ENCODE data around the gene REEP3. TPM values are rescaled to one million over a fixed set of nuclear protein-coding genes. Genes with fewer than 3 reads are reported as not detected.

Gene REEP3
- total and polyA plus RNA-seq, 2 donors (not counting 1 experiment from before 2014, with no cell fraction given), result 67.5 to 86.6 TPM

DNA sequence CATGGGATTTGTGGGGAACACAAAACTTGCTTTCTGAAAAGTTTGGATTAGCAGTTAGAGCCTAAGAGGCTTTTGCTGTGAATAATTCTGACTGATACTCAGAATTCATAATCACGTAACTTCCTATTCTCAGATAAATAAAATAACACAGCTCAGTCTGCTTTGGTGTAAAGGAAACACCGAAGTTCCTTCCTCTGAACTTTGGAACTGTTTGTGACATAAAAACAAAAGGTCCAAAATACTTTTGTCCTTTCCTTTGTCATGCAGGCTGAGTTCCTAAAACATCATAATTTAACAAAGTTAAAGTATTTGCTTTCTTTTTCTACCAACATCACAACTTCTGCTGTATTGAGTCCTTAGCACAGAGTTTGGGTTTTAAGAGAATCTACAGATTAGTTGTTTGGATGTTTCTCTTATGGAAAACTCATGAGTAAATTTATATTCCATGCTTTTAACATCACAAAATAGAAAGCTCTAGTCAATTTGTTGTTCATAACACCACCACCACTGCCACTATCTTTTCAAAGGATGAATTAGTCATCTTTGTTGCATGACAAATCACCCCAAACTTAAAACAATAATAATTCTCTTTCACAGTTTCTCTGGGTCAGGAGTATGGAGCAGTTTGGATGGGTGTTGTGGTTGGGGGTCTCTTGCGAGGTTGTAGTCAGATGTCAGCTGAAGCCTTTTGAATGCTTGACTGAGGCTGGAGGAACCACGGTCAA, 123.4 kb downstream of the REEP3 start:
- Histone ChIP-seq H3K4me1 (ENCODE audit: control insufficient read depth, extremely low read depth, insufficient read depth, low read length) (no peaks in the 10 kb centered on the region), H3K79me2 (ENCODE audit: control insufficient read depth, insufficient read depth, low read length) (no peaks in the 10 kb centered on the region), H3K9ac (ENCODE audit: insufficient read depth, low read length) (no peak overlapping the region), H3K27ac (ENCODE audit: insufficient read depth, low read length) (no peak overlapping the region), H3K4me2 (ENCODE audit: extremely low read depth, insufficient read depth, low read length) (no peak overlapping the region), H3K4me3 (replicated peaks in 1 of 4; ENCODE audit: control extremely low read depth in 1 of 4, insufficient read depth in 1 of 4, low read depth in 3 of 4, low read length in 4 of 4) (no peak overlapping the region), H3K9me3 (ENCODE audit: control insufficient read depth, insufficient read depth, low read depth, low read length) (no peaks in the 10 kb centered on the region), H2AFZ (ENCODE audit: low read length) (no peak overlapping the region), H3K36me3 (ENCODE audit: control insufficient read depth, insufficient read depth, low read length) (no peaks in the 10 kb centered on the region), H4K20me1 (ENCODE audit: control insufficient read depth, extremely low read depth, insufficient read depth, low read length) (no peaks in the 10 kb centered on the region), H3K27me3 (ENCODE audit: control insufficient read depth, insufficient read depth, low read length) (no peaks in the 10 kb centered on the region)
- TF ChIP-seq, protein P1, sequence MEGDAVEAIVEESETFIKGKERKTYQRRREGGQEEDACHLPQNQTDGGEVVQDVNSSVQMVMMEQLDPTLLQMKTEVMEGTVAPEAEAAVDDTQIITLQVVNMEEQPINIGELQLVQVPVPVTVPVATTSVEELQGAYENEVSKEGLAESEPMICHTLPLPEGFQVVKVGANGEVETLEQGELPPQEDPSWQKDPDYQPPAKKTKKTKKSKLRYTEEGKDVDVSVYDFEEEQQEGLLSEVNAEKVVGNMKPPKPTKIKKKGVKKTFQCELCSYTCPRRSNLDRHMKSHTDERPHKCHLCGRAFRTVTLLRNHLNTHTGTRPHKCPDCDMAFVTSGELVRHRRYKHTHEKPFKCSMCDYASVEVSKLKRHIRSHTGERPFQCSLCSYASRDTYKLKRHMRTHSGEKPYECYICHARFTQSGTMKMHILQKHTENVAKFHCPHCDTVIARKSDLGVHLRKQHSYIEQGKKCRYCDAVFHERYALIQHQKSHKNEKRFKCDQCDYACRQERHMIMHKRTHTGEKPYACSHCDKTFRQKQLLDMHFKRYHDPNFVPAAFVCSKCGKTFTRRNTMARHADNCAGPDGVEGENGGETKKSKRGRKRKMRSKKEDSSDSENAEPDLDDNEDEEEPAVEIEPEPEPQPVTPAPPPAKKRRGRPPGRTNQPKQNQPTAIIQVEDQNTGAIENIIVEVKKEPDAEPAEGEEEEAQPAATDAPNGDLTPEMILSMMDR (conservative IDR thresholded peaks at IDR 0.05 in 1 of 2, IDR thresholded peaks at IDR 0.05 in 1 of 2; ENCODE audit: low read depth in 1 of 2, low read length in 2 of 2), result no peak
- no peak for TF ChIP-seq EZH2 (IDR thresholded peaks at IDR 0.05; ENCODE audit: low read length, missing control alignments)
- peak in 1 of 2 donors; percentile 21 for DNase-seq (ENCODE audit: low read depth in 2 of 2)

GRCh38 chr10:63645195-63645594, 124.0 kb downstream of the REEP3 start:
- H3K9ac ChIP-seq (ENCODE audit: insufficient read depth, low read length), result no peak overlapping the region
- no peaks in the 10 kb centered on the region for H3K27me3 ChIP-seq (ENCODE audit: control insufficient read depth, insufficient read depth, low read length)
- H3K4me3 ChIP-seq (replicated peaks in 1 of 4; ENCODE audit: control extremely low read depth in 1 of 4, insufficient read depth in 1 of 4, low read depth in 3 of 4, low read length in 4 of 4), result no peak overlapping the region
- H3K4me1 ChIP-seq (ENCODE audit: control insufficient read depth, extremely low read depth, insufficient read depth, low read length), result no peaks in the 10 kb centered on the region
- no peaks in the 10 kb centered on the region for H3K36me3 ChIP-seq (ENCODE audit: control insufficient read depth, insufficient read depth, low read length)
- no peak overlapping the region for H3K4me2 ChIP-seq (ENCODE audit: extremely low read depth, insufficient read depth, low read length)
- DNase-seq (ENCODE audit: low read depth in 2 of 2), result no peak
- H4K20me1 ChIP-seq (ENCODE audit: control insufficient read depth, extremely low read depth, insufficient read depth, low read length), result no peaks in the 10 kb centered on the region
- H3K27ac ChIP-seq (ENCODE audit: insufficient read depth, low read length), result no peak overlapping the region
- no peak for TF ChIP-seq EZH2 (IDR thresholded peaks at IDR 0.05; ENCODE audit: low read length, missing control alignments)
- TF ChIP-seq, protein P1 (conservative IDR thresholded peaks at IDR 0.05 in 1 of 2, IDR thresholded peaks at IDR 0.05 in 1 of 2; ENCODE audit: low read depth in 1 of 2, low read length in 2 of 2), result no peak
- no peaks in the 10 kb centered on the region for H3K9me3 ChIP-seq (ENCODE audit: control insufficient read depth, insufficient read depth, low read depth, low read length)
- no peak overlapping the region for H2AFZ ChIP-seq (ENCODE audit: low read length)
- no peaks in the 10 kb centered on the region for H3K79me2 ChIP-seq (ENCODE audit: control insufficient read depth, insufficient read depth, low read length)

DNA sequence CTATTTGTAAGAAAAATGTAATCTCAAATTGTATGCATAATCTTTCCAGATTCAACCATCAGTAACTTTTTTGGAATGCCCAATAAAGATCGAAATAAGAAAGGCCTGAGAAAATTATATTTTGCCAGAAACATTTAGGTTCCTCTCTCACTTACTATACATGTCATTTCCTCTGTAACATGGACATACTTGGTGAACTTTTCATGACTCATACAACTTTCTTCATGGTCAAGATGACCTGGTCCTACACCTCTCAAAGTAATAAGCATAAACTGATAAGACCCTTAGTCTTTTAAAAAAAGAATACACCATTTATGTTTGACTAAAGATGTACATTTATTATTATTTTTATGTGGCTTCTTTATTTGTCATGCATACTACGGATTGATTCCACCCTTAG, 125.3 kb downstream of the REEP3 start:
- H3K36me3 ChIP-seq (ENCODE audit: control insufficient read depth, insufficient read depth, low read length), result no peaks in the 10 kb centered on the region
- H3K27ac ChIP-seq (ENCODE audit: insufficient read depth, low read length), result no peak overlapping the region
- no peak overlapping the region for H2AFZ ChIP-seq (ENCODE audit: low read length)

More for the DNA sequence above, 125.3 kb downstream of the REEP3 start:
- TF ChIP-seq, protein P1 (conservative IDR thresholded peaks at IDR 0.05 in 1 of 2, IDR thresholded peaks at IDR 0.05 in 1 of 2; ENCODE audit: low read depth in 1 of 2, low read length in 2 of 2), result no peak
- TF ChIP-seq EZH2 (IDR thresholded peaks at IDR 0.05; ENCODE audit: low read length, missing control alignments), result no peak
- Histone ChIP-seq H4K20me1 (ENCODE audit: control insufficient read depth, extremely low read depth, insufficient read depth, low read length) (no peaks in the 10 kb centered on the region), H3K4me3 (replicated peaks in 1 of 4; ENCODE audit: control extremely low read depth in 1 of 4, insufficient read depth in 1 of 4, low read depth in 3 of 4, low read length in 4 of 4) (no peak overlapping the region), H3K9me3 (ENCODE audit: control insufficient read depth, insufficient read depth, low read depth, low read length) (no peaks in the 10 kb centered on the region), H3K79me2 (ENCODE audit: control insufficient read depth, insufficient read depth, low read length) (no peaks in the 10 kb centered on the region), H3K4me1 (ENCODE audit: control insufficient read depth, extremely low read depth, insufficient read depth, low read length) (no peaks in the 10 kb centered on the region), H3K4me2 (ENCODE audit: extremely low read depth, insufficient read depth, low read length) (no peak overlapping the region), H3K27me3 (ENCODE audit: control insufficient read depth, insufficient read depth, low read length) (no peaks in the 10 kb centered on the region), H3K9ac (ENCODE audit: insufficient read depth, low read length) (no peak overlapping the region)
- DNase-seq (ENCODE audit: low read depth in 2 of 2), result no peak

Data from fibroblast of lung (primary cell).